Fibroblast of mammary gland (primary cell): ENCODE data around the gene SUDS3.

Source experiments
- DNase-seq: peaks from one replicate; pipeline ENCODE4 v3.0.0-alpha.2; 2010; ENCODE audit warnings: low read depth
- H3K4me3 ChIP-seq: 2 replicates; pipeline ENCODE4 v1.5.1; 2011; ENCODE audit warnings: low read depth, mild to moderate bottlenecking, low read length, moderate library complexity; ENCODE audit not compliant: control insufficient read depth
- CTCF ChIP-seq: conservative IDR thresholded peaks from 2 replicates; pipeline ENCODE4 v1.5.1; 2011; ENCODE audit warnings: low read depth, low read length, inconsistent platforms; ENCODE audit not compliant: control insufficient read depth, insufficient read depth

Gene SUDS3

GRCh38 chr12:118334241-118334640 lies 42.1 kb upstream of the SUDS3 start:
- TF ChIP-seq CTCF: no peak
- DNase-seq: no peak
- no peak overlapping the region for H3K4me3 ChIP-seq

- H3K4me3 ChIP-seq: no peak overlapping the region
- DNase-seq: peak; percentile 18
- TF ChIP-seq CTCF: no peak
These were observed 41.3 kb upstream of the SUDS3 start for GRCh38 chr12:118334939-118335567.

- H3K4me3 ChIP-seq: no peak overlapping the region
- no peak for TF ChIP-seq CTCF
- DNase-seq: no peak
These were observed 40.2 kb upstream of the SUDS3 start for GRCh38 chr12:118336123-118336522.

- TF ChIP-seq CTCF: no peak
These were observed 39.0 kb upstream of the SUDS3 start for GRCh38 chr12:118337194-118337838.

GRCh38 chr12:118342090-118342489 lies 34.3 kb upstream of the SUDS3 start:
- TF ChIP-seq CTCF: no peak
- no peak for DNase-seq
- H3K4me3 ChIP-seq: no peak overlapping the region

More at GRCh38 chr12:118337194-118337838, 39.0 kb upstream of the SUDS3 start:
- H3K4me3 ChIP-seq: no peak overlapping the region
- DNase-seq: no peak

- no peak overlapping the region for H3K4me3 ChIP-seq
- no peak for TF ChIP-seq CTCF
- no peak for DNase-seq
These were observed 31.5 kb upstream of the SUDS3 start for GRCh38 chr12:118344829-118345228.
